Measurements from ENCODE around the gene LIN9. TPM values are rescaled to one million over a fixed set of nuclear protein-coding genes. Genes with fewer than 3 reads are reported as not detected.

Gene LIN9
- total and polyA plus RNA-seq, 2 of the 13 experiments (the other 11 are each of a cell fraction or from before 2014, with no cell fraction given): 3.0 to 10.0 TPM

DNA sequence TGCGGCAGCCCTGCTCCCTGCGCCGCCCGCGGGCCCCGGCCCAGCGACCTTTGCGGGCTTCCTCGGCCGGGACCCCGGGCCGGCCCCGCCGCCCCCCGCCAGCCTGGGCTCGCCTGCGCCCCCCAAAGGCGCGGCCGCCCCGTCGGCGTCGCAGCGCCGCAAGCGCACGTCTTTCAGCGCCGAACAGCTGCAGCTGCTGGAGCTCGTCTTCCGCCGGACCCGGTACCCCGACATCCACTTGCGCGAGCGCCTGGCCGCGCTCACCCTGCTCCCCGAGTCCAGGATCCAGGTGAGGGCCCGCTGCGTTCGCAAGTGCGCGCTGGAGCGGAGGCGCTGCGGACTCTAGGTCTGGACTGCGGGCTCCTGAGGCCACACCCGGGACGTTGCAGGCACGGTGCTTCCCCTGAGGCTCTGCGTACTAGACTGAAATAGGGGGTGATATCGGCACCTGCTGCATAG, 85.1 kb downstream of the LIN9 start (continued):
- TF ChIP-seq TFDP1 (CRISPR knock-in tag; IDR thresholded peaks at IDR 0.05; ENCODE audit: borderline replicate concordance): no peak; the same call in 1 of the 2 replicates
- 0 out of 2 replicates have a peak, but pooled peaks have one; percentile 10 for TF ChIP-seq DRAP1 (CRISPR knock-in tag; IDR thresholded peaks at IDR 0.05)
- TF ChIP-seq, protein P1, sequence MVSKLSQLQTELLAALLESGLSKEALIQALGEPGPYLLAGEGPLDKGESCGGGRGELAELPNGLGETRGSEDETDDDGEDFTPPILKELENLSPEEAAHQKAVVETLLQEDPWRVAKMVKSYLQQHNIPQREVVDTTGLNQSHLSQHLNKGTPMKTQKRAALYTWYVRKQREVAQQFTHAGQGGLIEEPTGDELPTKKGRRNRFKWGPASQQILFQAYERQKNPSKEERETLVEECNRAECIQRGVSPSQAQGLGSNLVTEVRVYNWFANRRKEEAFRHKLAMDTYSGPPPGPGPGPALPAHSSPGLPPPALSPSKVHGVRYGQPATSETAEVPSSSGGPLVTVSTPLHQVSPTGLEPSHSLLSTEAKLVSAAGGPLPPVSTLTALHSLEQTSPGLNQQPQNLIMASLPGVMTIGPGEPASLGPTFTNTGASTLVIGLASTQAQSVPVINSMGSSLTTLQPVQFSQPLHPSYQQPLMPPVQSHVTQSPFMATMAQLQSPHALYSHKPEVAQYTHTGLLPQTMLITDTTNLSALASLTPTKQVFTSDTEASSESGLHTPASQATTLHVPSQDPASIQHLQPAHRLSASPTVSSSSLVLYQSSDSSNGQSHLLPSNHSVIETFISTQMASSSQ (IDR thresholded peaks at IDR 0.05; ENCODE audit: low read depth): no peak
- TF ChIP-seq, protein P1 (CRISPR knock-in tag; IDR thresholded peaks at IDR 0.05; ENCODE audit: borderline replicate concordance): no peak
- TF ChIP-seq, protein P2, sequence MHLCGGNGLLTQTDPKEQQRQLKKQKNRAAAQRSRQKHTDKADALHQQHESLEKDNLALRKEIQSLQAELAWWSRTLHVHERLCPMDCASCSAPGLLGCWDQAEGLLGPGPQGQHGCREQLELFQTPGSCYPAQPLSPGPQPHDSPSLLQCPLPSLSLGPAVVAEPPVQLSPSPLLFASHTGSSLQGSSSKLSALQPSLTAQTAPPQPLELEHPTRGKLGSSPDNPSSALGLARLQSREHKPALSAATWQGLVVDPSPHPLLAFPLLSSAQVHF (CRISPR knock-in tag; IDR thresholded peaks at IDR 0.05): no peak
- TF ChIP-seq GPN1 (CRISPR knock-in tag; IDR thresholded peaks at IDR 0.05; ENCODE audit: borderline replicate concordance): no peak
- TF ChIP-seq, protein P3, sequence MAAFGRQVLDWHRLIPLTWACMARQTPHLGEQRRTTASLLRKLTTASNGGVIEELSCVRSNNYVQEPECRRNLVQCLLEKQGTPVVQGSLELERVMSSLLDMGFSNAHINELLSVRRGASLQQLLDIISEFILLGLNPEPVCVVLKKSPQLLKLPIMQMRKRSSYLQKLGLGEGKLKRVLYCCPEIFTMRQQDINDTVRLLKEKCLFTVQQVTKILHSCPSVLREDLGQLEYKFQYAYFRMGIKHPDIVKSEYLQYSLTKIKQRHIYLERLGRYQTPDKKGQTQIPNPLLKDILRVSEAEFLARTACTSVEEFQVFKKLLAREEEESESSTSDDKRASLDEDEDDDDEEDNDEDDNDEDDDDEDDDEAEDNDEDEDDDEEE (CRISPR knock-in tag; IDR thresholded peaks at IDR 0.05): 0 out of 2 replicates have a peak, but pooled peaks have one; percentile 4
- TF ChIP-seq ZNF350 (CRISPR knock-in tag; IDR thresholded peaks at IDR 0.05; ENCODE audit: borderline replicate concordance, low read depth): no peak
- TF ChIP-seq, protein P4, sequence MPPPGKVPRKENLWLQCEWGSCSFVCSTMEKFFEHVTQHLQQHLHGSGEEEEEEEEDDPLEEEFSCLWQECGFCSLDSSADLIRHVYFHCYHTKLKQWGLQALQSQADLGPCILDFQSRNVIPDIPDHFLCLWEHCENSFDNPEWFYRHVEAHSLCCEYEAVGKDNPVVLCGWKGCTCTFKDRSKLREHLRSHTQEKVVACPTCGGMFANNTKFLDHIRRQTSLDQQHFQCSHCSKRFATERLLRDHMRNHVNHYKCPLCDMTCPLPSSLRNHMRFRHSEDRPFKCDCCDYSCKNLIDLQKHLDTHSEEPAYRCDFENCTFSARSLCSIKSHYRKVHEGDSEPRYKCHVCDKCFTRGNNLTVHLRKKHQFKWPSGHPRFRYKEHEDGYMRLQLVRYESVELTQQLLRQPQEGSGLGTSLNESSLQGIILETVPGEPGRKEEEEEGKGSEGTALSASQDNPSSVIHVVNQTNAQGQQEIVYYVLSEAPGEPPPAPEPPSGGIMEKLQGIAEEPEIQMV (CRISPR knock-in tag; IDR thresholded peaks at IDR 0.05; ENCODE audit: low read depth): 0 out of 2 replicates have a peak, but pooled peaks have one; percentile 26
- TF ChIP-seq ADNP (CRISPR knock-in tag; IDR thresholded peaks at IDR 0.05): 0 out of 2 replicates have a peak, but pooled peaks have one; percentile 13
- TF ChIP-seq ZNF274 (CRISPR knock-in tag; IDR thresholded peaks at IDR 0.05): no peak; the same call in 1 of the 2 replicates
- TF ChIP-seq ZNF562 (CRISPR knock-in tag; IDR thresholded peaks at IDR 0.05; ENCODE audit: borderline replicate concordance): no peak
- 0 out of 2 replicates have a peak, but pooled peaks have one; percentile 37 for TF ChIP-seq FOXM1 (CRISPR knock-in tag; IDR thresholded peaks at IDR 0.05)
- TF ChIP-seq HIVEP1 (CRISPR knock-in tag; IDR thresholded peaks at IDR 0.05): no peak
- no peak for TF ChIP-seq MXD4 (CRISPR knock-in tag; IDR thresholded peaks at IDR 0.05)
- TF ChIP-seq, protein P5, sequence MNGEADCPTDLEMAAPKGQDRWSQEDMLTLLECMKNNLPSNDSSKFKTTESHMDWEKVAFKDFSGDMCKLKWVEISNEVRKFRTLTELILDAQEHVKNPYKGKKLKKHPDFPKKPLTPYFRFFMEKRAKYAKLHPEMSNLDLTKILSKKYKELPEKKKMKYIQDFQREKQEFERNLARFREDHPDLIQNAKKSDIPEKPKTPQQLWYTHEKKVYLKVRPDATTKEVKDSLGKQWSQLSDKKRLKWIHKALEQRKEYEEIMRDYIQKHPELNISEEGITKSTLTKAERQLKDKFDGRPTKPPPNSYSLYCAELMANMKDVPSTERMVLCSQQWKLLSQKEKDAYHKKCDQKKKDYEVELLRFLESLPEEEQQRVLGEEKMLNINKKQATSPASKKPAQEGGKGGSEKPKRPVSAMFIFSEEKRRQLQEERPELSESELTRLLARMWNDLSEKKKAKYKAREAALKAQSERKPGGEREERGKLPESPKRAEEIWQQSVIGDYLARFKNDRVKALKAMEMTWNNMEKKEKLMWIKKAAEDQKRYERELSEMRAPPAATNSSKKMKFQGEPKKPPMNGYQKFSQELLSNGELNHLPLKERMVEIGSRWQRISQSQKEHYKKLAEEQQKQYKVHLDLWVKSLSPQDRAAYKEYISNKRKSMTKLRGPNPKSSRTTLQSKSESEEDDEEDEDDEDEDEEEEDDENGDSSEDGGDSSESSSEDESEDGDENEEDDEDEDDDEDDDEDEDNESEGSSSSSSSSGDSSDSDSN (CRISPR knock-in tag; IDR thresholded peaks at IDR 0.05): peak; percentile 76
